Subcutaneous abdominal adipose tissue (tissue), 5 donors: ENCODE measurements around the gene VGLL3.

Experiments
- H3K27ac ChIP-seq: one replicate; pipeline ENCODE4 v1.7.0; 2013; ENCODE audit warnings: low read depth, mild to moderate bottlenecking, inconsistent platforms, low read length, moderate library complexity
- H3K27me3 ChIP-seq, 5 donors: one replicate each; pipeline ENCODE4 v1.7.0; 2013; ENCODE audit warnings: low read length in 5 of 5, inconsistent platforms in 1 of 5; ENCODE audit not compliant: control insufficient read depth in 5 of 5, insufficient read depth in 4 of 5
- H3K36me3 ChIP-seq, 5 donors: one replicate each; pipeline ENCODE4 v1.7.0; 2013; ENCODE audit warnings: low read length in 5 of 5; ENCODE audit not compliant: control insufficient read depth in 5 of 5, insufficient read depth in 5 of 5
- H3K4me1 ChIP-seq, 5 donors: one replicate each; pipeline ENCODE4 v1.7.0; 2013; ENCODE audit warnings: low read length in 5 of 5, mild to moderate bottlenecking in 3 of 5, moderate library complexity in 1 of 5; ENCODE audit not compliant: control insufficient read depth in 5 of 5, insufficient read depth in 5 of 5
- H3K4me3 ChIP-seq, 5 donors: one replicate each; pipeline ENCODE4 v1.7.0; 2013; ENCODE audit warnings: low read length in 5 of 5, low read depth in 1 of 5
- H3K9ac ChIP-seq, 5 donors: one replicate each; pipeline ENCODE4 v1.7.0; 2013; ENCODE audit warnings: low read length in 5 of 5, mild to moderate bottlenecking in 4 of 5, moderate library complexity in 3 of 5
- H3K9me3 ChIP-seq, 5 donors: one replicate each; pipeline ENCODE4 v1.7.0; 2013; ENCODE audit warnings: low read length in 5 of 5; ENCODE audit not compliant: control insufficient read depth in 5 of 5
- donor health status: healthy.
- donor health status: healthy.
- donor health status: healthy.
- donor health status: healthy.
- donor health status: healthy.

The VGLL3 gene

DNA sequence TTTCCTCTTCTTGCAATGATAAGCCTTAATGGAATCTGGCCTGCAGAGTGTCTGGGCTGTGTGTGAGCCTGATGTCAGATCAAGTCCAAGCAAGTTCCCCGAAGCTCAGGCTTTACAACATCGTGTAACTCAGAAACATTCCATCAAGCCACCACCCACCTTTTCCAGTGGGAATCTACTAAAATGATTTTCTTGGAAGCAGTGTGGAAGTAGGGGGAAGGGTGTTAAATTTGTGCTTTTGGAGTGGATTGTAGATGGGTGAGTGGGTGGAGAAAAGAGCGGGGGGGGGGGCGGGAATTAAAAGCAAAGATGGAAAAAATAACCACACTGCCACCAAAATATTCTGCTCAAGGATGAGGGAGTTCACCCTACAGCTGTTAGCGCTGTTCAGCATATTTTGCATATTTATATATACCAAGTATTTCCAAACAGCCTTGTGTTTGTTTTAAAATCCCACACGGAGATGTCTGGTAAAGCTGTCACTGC lies 53.6 kb downstream of the VGLL3 start:
- no peaks in the 10 kb centered on the region for H3K9me3 ChIP-seq
- peaks cover 0 to 3% (median 0%) of the 10 kb centered on the region in 5 donors for H3K36me3 ChIP-seq
- no peak overlapping the region for H3K9ac ChIP-seq
- H3K4me1 ChIP-seq, result peaks cover 0 to 19% (median 0%) of the 10 kb centered on the region in 5 donors
- H3K4me3 ChIP-seq, result no peak overlapping the region
- peak overlapping the region; percentile 6 for H3K27ac ChIP-seq
- no peaks in the 10 kb centered on the region for H3K27me3 ChIP-seq

DNA sequence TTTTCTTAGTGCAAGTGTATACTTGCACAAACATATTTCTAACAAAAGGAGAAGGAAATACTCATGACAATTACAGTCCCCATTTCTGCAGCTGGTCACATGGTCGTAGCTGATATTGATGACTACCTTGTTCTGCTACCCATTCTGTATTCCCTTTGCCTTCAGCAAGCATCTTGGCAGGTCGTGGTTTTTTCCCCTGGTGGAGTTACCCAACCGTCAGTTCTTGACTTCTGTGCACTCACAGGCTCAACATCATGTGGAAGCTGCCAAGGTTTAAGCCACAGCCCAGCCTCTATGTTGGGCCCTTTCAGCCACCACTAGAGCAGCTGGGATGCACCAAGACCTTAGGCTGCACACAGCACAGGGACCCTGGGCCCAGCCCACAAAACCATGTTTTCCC lies 56.1 kb downstream of the VGLL3 start:
- Histone ChIP-seq H3K4me1 (peaks cover 0 to 19% (median 0%) of the 10 kb centered on the region in 5 donors), H3K4me3 (no peak overlapping the region), H3K27ac (no peak overlapping the region), H3K27me3 (no peaks in the 10 kb centered on the region), H3K36me3 (peaks cover 0 to 3% (median 0%) of the 10 kb centered on the region in 5 donors), H3K9me3 (no peaks in the 10 kb centered on the region), H3K9ac (no peak overlapping the region)

GRCh38 chr3:86930831-86931230 lies 60.1 kb downstream of the VGLL3 start:
- no peak overlapping the region for H3K9ac ChIP-seq
- H3K4me3 ChIP-seq, result no peak overlapping the region

GRCh38 chr3:86930181-86930580 lies 60.8 kb downstream of the VGLL3 start:
- H3K4me3 ChIP-seq, result no peak overlapping the region
- no peaks in the 10 kb centered on the region for H3K36me3 ChIP-seq

More at GRCh38 chr3:86930831-86931230, 60.1 kb downstream of the VGLL3 start:
- H3K27ac ChIP-seq, result no peak overlapping the region
- peaks cover 0 to 5% (median 0%) of the 10 kb centered on the region in 5 donors for H3K4me1 ChIP-seq
- no peaks in the 10 kb centered on the region for H3K27me3 ChIP-seq
- H3K9me3 ChIP-seq, result no peaks in the 10 kb centered on the region
- no peaks in the 10 kb centered on the region for H3K36me3 ChIP-seq

DNA sequence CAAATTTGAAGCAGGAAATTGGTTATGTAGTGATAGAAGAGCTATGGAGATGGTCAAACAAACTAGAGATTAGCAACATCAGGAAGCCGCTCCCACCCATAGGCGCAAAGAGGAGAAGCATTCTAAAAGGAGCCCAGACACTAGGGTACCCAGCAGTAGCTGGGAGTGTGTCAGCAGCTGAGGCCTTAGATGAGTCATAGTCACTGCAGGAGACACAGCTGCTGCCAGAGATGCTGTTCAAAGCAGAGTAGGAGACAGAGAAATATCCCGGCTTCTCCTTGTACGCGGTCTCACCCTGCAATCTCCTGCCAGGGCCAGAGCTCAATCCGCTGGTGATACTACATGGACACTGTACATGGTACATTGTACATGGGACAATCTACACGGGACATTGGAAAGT lies 61.9 kb downstream of the VGLL3 start:
- Histone ChIP-seq H3K27ac (no peak overlapping the region), H3K9ac (no peak overlapping the region), H3K4me3 (no peak overlapping the region), H3K9me3 (no peaks in the 10 kb centered on the region), H3K4me1 (no peaks in the 10 kb centered on the region), H3K36me3 (no peaks in the 10 kb centered on the region), H3K27me3 (no peaks in the 10 kb centered on the region)

More at GRCh38 chr3:86930181-86930580, 60.8 kb downstream of the VGLL3 start:
- no peak overlapping the region for H3K27ac ChIP-seq
- no peaks in the 10 kb centered on the region for H3K27me3 ChIP-seq
- no peaks in the 10 kb centered on the region for H3K9me3 ChIP-seq
- peaks cover 0 to 4% (median 0%) of the 10 kb centered on the region in 5 donors for H3K4me1 ChIP-seq
- no peak overlapping the region for H3K9ac ChIP-seq

DNA sequence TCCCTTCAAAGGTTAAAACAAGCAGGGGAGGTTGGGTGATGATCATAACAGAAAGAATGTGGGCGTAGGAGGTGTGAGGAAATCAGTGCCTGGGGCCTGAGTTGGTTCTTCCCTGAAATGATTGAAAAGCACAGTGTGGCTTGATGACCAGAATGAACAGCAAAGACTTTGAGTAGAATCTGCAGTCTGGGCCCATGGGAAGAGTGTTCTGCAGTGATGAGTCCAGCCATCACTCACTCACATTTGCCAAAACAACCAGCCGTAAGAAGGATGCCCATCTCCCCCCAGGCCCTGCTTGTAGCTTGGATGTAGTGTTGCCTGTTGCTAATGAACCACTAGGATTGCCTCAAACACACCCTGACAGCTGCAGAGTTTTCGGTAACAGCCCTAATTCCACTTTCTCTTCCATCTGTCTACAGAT lies 67.9 kb downstream of the VGLL3 start:
- Histone ChIP-seq H3K27ac (no peak overlapping the region), H3K36me3 (no peaks in the 10 kb centered on the region), H3K4me1 (no peaks in the 10 kb centered on the region), H3K9ac (no peak overlapping the region), H3K9me3 (no peaks in the 10 kb centered on the region), H3K4me3 (no peak overlapping the region), H3K27me3 (no peaks in the 10 kb centered on the region)

GRCh38 chr3:86921971-86922680 lies 68.8 kb downstream of the VGLL3 start:
- H3K27me3 ChIP-seq, result no peaks in the 10 kb centered on the region
- H3K27ac ChIP-seq, result no peak overlapping the region
- no peaks in the 10 kb centered on the region for H3K36me3 ChIP-seq
- H3K4me1 ChIP-seq, result no peaks in the 10 kb centered on the region
- H3K9me3 ChIP-seq, result no peaks in the 10 kb centered on the region
- no peak overlapping the region for H3K4me3 ChIP-seq
- no peak overlapping the region for H3K9ac ChIP-seq

GRCh38 chr3:86914670-86915069 lies 76.3 kb downstream of the VGLL3 start:
- no peaks in the 10 kb centered on the region for H3K36me3 ChIP-seq
- no peaks in the 10 kb centered on the region for H3K27me3 ChIP-seq
- H3K9ac ChIP-seq, result no peak overlapping the region
- no peaks in the 10 kb centered on the region for H3K9me3 ChIP-seq
- no peak overlapping the region for H3K27ac ChIP-seq
- H3K4me3 ChIP-seq, result no peak overlapping the region
- no peaks in the 10 kb centered on the region for H3K4me1 ChIP-seq

DNA sequence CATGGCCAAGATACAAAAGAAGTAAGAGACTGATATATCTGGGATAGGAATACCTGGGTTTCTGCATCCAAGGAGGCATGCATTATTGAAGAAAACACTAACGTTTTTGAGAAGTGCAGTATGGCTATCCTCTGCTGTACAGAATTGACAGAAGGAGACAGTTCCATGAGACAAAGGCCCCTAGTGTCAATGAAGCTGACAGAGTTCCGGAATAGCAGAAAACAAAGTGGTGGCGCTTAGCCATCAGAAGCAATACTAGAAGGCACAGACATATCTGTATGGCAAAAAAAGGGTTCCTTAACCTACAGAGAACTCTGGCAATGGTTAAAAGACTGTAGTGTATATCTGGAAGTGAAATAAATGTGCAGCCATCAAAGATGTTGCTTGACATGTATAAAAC lies 77.8 kb downstream of the VGLL3 start:
- Histone ChIP-seq H3K9me3 (no peaks in the 10 kb centered on the region), H3K4me3 (no peak overlapping the region), H3K27ac (no peak overlapping the region), H3K36me3 (no peaks in the 10 kb centered on the region), H3K4me1 (no peaks in the 10 kb centered on the region), H3K9ac (no peak overlapping the region), H3K27me3 (no peaks in the 10 kb centered on the region)

GRCh38 chr3:86895202-86895601 lies 95.7 kb downstream of the VGLL3 start:
- no peak overlapping the region for H3K9ac ChIP-seq
- H3K4me1 ChIP-seq, result no peaks in the 10 kb centered on the region
- no peaks in the 10 kb centered on the region for H3K27me3 ChIP-seq
- H3K4me3 ChIP-seq, result no peak overlapping the region
- no peaks in the 10 kb centered on the region for H3K9me3 ChIP-seq
- H3K27ac ChIP-seq, result no peak overlapping the region
- H3K36me3 ChIP-seq, result no peaks in the 10 kb centered on the region
